GM12892 (cell line): Measurements from ENCODE around the gene KIF17.

ENCODE experiments used
- POLR2A ChIP-seq: IDR thresholded peaks from 2 replicates; pipeline ENCODE4 v1.6.1; 2011; ENCODE audit warnings: low read depth, low read length, control low read depth
- TAF1 ChIP-seq: IDR thresholded peaks from 2 replicates; pipeline ENCODE4 v1.6.1; 2011; ENCODE audit warnings: low read depth, mild to moderate bottlenecking, control low read depth, low read length, borderline replicate concordance

DNA sequence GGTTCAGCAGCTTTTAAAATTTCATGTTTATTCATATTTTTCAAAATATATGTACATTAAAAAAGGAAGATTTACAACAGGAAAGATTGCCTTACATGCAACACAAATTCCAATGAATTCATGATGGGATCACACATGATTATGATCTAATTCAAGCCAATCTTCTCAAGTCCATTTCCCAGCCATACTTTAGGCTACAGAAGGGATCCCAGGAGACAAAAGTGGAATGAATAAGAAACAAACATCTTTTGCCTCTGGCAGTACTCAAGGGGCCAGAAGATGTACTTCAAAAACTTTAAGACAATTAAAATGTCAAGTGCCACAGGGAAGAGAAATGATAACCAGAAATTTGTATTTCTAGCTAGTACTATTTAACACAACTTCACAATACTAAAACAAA, 24.9 kb upstream of the KIF17 start:
- TF ChIP-seq TAF1 (no peak), POLR2A (no peak)
